ENCODE measurements around the gene DNAJC4.
"Not testable (repeated sequence)": the region's sequence is repeated elsewhere in the genome, so short reads cannot be mapped to it uniquely, and the experiment has no call there.

DNAJC4 gene

GRCh38 chr11:64246621-64246870 lies 16.2 kb downstream of the DNAJC4 start:
- not testable (repeated sequence) for DNase-seq

- DNase-seq, result peak; percentile 85
These were observed 16.8 kb downstream of the DNAJC4 start, which contains the start of gene PPP1R14B for GRCh38 chr11:64246871-64247728. Gene PPP1R14B, minus strand, starts transcription at chr11:64246943. Its CDS starts 270 bp downstream, at chr11:64246673.

- no peak for DNase-seq
These were observed 17.6 kb downstream of the DNAJC4 start for GRCh38 chr11:64247729-64248531.

DNA sequence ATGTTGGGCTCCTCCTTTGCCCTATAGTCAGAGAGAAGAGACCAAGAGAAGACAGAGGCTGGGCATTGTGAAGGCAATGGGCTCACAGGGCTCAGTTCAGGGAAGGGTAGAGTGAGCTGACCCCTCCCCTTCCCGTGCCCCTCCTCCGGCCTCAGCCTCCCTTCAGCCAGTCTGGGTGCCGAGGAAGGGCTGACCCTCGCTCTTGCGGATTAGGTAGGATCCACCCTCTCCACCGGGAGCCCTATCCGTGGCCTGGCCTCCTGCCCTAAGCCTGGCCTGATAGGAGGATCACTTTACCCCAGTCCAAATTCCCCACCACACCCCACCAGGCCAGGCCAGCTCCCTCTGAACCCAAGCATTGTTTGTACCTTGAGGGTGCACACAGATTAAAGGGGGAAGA lies 18.2 kb downstream of the DNAJC4 start:
- no peak for DNase-seq

DNA sequence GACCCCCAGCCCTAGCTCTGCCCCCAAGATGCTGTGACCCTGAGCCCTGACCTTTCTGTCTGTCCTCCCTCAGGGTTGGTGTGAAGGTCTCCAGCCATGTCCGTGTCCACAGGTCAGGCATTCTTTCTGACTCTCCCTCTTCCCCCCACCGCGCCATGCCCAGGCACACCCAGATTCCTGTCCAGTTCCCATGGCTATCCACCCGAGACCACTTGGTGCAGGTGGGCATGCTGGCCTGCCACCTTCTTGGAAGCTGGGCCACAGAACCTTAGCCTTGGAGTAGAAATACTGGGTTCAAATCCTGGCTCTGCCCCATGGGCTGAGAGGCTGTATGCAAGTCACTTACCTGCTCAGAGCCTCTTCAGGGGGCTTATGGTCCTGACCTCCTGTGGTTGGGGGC lies 18.7 kb downstream of the DNAJC4 start:
- DNase-seq, result no peak

DNA sequence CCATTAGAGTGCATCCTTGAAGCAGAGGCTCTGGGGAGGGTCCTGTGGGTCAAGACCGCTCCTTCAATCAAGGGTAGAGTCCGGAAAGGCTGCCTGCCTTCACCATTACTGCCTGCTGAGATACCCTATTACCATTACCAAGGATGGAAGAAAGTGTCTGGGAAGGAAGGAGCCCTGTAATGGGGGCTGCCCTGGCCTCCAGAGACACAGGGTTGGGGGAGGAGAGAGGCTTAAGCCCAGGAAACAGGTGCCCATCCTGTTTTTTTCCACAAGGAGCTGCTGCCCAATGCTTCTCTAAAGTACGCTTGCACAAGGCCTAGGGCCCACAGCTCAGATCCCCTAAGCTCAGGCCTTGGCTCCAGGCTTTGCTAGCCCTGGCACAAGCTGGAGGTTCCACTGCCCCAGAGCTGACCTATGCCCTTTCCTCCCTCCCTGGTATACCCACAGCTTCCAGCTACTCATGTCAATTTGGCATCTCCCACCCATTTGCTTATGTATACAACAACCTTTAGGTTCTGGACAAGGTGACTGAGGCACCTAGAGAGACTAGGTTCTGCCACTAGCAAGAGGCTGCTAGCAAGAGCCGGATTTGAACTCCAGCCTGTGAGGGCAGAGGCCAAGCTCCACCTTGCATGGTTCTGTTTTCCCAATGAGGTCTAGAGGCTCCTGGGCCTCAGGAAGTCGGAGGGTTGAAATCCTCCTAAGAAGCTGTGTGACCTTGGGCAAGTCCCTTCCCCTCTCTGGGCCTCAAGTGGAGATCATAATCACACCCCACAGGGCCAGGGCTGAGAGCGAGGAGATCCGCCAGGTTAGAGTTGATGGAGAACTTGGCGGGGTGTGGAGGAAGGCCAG lies 19.4 kb downstream of the DNAJC4 start:
- no peak for DNase-seq

DNA sequence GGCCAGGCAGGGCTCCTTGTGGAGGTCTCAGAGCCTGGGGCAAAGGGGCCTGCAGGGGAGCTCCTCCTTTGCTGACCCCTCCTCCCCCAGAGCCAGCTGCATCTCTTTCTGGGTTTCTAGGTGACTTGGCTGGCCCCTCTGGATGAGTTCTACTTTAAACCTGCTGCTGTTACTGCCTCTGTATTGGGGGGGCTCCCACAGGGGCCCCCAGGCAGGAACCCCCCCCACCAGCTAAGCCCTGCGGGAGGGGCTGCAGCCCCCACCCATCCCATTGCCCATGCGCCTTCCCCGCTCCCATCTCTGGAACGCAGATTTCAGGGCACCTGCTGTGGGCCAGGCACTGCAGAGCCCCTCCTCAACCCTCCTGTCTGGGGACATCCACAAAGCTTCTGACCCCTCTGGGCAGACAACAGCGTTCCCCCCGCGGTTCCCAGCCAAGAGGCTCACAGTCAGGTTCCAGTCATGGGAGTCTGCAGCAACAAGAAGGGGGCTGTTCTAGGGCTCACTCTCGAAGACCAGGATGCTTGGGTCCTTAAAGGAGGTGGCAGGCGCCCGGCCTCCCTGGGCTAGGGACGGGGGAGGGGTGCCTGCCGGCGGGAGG lies 20.2 kb downstream of the DNAJC4 start:
- DNase-seq, result no peak

GRCh38 chr11:64251016-64251752 lies 20.8 kb downstream of the DNAJC4 start, which contains the start of gene PLCB3:
Gene PLCB3, plus strand, starts transcription at chr11:64251530. Its CDS starts 120 bp downstream, at chr11:64251650.
- no peak for DNase-seq

GRCh38 chr11:64251753-64252002 lies 21.3 kb downstream of the DNAJC4 start:
- DNase-seq, result no peak

DNA sequence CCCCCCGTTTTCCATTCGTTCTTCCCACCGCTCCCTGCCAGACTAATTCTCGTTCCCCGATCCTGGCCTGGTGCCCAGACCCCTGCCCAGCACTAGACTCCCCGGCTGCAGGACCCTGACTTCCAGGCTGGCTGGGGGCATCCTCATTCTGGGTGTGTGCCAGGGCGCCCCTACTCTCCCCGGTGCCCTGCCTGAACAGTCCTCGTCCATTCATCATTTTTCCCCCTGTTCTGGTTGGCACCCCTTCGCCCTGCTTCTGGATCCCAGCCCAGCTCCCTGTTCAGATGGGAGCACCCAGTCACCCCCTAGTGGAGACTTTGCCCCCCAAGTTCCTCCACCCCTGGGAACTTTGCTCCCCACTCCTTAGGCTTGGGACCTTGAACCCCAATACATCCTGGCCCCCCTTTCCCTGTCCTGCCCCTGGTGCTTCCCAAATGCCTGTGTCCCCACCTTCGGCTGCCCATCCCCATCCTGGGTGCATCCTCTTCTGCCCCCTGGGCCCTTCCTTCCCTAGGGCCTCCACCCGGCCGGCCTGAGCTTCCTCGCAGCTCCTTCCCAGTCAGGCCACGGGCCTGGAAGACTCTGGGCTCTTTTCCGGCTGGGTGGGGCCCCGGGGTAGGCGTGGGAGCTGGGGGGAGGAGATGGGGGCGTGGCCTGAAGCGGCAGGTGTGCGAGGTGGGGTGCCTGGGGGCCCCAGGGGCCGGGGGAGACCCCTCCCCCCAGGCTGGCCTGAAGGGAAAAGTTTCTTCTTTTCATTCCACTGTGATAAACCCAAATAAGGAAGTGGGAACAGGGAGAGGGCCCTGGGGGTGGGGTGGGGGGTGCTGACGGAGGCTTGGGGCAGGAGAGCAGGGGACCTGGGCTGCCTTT lies 21.9 kb downstream of the DNAJC4 start:
- DNase-seq, result no peak

DNA sequence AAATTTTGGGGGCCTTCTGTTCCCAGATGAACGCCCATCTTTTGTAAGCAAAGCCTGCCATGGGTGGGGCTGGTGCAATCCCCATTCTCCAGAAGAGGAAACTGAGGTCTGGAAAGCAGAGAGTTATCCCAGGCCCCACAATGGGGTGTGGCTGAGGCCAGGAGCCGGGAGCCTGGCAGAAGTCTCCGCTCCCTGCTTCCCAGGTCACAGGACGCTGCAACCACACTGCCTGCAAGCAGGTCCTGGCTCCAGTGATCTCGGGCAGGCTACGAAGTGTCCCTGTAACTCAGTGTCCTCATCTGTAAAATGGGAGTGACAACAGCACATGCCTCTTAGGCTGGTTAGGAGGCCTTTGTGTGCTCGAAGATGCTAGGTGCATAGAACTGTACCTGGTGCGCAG lies 22.7 kb downstream of the DNAJC4 start:
- no peak for DNase-seq

DNA sequence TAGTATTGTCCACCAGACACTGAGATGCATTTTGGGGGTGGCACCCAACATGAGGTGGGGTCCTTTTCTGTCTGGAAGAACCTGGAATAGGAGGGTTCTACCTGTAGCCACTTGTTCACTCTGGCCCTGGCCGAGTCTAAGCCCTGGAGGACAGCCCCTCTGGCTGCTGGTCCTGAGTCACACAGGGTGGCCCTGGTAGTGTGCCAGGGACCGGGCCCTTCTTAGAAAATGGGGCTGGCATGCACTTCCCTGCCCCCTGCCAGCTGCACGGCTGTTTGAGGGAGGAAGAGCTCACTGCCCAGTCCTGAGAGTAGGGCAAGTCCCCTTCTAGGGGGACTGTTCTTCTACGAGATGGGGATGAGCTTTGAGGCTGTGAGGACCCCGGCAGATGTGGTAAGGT lies 23.1 kb downstream of the DNAJC4 start:
- DNase-seq, result no peak

GRCh38 chr11:64254326-64254725 lies 24.0 kb downstream of the DNAJC4 start:
- DNase-seq, result no peak

DNA sequence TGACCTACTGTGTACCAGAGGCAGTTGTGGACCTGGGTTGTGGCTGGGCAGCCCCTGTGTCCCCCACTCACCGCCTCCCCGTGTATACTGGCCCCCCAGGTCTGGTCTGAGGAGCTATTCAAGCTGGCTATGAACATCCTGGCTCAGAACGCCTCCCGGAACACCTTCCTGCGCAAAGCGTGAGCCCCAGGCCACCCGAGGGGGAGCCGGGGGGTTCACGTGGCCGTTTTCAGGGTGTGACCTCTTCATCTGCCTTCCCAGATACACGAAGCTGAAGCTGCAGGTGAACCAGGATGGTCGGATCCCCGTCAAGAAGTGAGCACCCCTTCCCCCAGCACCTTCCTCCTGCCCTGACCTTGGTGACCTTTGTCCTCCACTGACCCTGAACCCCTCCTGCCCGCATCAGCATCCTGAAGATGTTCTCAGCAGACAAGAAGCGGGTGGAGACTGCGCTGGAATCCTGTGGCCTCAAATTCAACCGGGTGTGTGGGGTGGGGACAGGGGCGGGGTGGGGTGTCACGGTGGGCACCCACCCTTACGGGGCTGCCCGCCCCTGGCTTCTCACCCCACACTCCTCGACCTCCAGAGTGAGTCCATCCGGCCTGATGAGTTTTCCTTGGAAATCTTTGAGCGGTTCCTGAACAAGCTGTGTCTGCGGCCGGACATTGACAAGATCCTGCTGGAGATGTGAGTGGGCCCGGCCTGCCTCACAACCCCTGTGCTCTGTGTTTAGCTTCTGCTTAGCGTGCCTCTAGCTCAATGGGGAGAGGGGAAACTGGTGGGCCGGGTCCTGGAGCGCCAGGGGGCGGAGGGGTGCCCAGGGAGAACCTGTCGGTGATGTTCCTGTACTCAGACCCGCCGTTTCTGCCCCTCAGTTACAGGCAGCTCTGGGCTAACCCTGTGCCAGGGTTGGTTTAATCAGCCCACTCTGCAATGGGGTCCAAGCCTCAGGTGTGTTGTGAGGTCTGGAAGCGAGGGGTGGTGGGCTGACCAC lies 25.1 kb downstream of the DNAJC4 start:
- no peak for DNase-seq

DNA sequence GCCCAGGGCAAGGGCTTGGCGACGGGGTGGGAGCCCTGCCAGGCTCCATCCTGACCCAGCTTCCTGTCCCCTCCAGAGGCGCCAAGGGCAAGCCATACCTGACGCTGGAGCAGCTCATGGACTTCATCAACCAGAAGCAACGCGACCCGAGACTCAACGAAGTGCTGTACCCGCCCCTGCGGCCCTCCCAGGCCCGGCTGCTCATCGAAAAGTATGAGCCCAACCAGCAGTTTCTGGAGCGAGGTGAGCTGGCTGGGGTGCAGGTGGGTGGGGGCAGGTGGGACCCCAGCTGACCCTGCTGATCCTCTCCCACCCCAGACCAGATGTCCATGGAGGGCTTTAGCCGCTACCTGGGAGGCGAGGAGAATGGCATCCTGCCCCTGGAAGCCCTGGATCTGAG lies 26.0 kb downstream of the DNAJC4 start:
- no peak for DNase-seq

DNA sequence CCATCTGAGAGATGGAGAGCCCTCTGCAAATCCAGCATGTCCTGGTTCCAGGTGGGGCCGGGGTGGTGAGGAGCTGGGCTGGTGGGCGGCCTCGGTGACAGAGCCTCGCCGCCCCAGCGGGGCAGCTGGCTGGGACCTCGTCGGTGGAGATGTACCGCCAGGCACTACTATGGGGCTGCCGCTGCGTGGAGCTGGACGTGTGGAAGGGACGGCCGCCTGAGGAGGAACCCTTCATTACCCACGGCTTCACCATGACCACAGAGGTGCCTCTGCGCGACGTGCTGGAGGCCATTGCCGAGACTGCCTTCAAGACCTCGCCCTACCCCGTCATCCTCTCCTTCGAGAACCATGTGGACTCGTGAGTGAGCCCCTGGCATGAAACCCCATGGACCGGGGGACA lies 28.0 kb downstream of the DNAJC4 start:
- no peak for DNase-seq

GRCh38 chr11:64258946-64259532 lies 28.7 kb downstream of the DNAJC4 start:
- DNase-seq, result no peak

DNA sequence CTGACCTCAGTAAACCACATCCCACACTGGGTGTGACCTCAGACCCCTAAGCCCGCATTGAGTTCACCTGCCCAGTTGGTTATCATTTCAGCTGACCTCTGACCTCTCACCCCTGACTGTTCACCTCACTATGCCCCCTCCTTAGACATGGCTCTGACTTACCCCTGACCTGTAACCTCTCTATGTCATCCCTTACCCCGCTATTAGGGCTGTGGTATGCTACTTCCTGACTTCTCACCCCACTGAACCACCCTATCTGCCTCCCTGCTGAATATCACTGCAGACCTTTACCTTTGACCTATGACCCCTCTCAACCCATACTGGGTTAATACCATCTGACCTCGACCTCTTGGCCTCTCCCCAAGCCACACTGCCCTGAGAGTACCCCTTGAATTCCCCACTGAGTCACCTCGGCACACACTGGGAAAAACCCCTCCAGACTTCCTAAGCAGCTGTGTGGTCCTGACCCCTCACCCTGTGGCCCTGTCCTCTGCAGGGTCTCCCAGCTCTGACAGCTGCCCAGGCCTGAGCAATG lies 29.3 kb downstream of the DNAJC4 start:
- DNase-seq, result no peak

GRCh38 chr11:64260147-64260708 lies 29.9 kb downstream of the DNAJC4 start:
- DNase-seq, result no peak

Measured in NCI-H1092 (cell line).